HFFc6 (cell line): ENCODE measurements around the gene FRRS1L. TPM values are rescaled to one million over a fixed set of nuclear protein-coding genes. Genes with fewer than 3 reads are reported as not detected.

ENCODE experiments used
- DNase-seq: peaks from one replicate; pipeline ENCODE4 v3.0.0-alpha.2; 2018
- H3K27ac Mint-ChIP-seq: 2 replicates; pipeline ENCODE4 v1.8.0; 2020; ENCODE audit warnings: mild to moderate bottlenecking, mixed read lengths
- H3K27me3 Mint-ChIP-seq: 2 replicates; pipeline ENCODE4 v1.8.0; 2021; ENCODE audit warnings: mild to moderate bottlenecking, moderate library complexity, mixed read lengths; ENCODE audit not compliant: insufficient read depth
- H3K36me3 Mint-ChIP-seq: 2 replicates; pipeline ENCODE4 v1.8.0; 2021; ENCODE audit warnings: low read depth, mixed read lengths
- H3K4me1 Mint-ChIP-seq: 2 replicates; pipeline ENCODE4 v1.8.0; 2020; ENCODE audit warnings: low read depth, mixed read lengths
- H3K4me3 Mint-ChIP-seq: 2 replicates; pipeline ENCODE4 v1.8.0; 2020; ENCODE audit warnings: mild to moderate bottlenecking, moderate library complexity, mixed read lengths
- H3K9me3 Mint-ChIP-seq: 2 replicates; pipeline ENCODE4 v1.8.0; 2020; ENCODE audit warnings: mild to moderate bottlenecking, mixed read lengths
- CTCF ChIP-seq: fragments of 200-600 bp; sonication (generic); IDR thresholded peaks from 2 replicates; pipeline ENCODE4 v1.5.0; 2021; ENCODE audit warnings: antibody characterized with exemption, mild to moderate bottlenecking
- total RNA-seq, 6 experiments: library from RNA; stranded (reverse); fragmentation: NEBNext Ultra II Directional; extraction: Animal tissue kit (Norgen Biotek cat#: 25700); gene quantifications; 2 replicates in 1 of 6; 3 replicates in 5 of 6; pipeline ENCODE4 v1.2.3, GENCODE V29; 2021

Gene FRRS1L
- total RNA-seq, 6 experiments from 2014 or later = not detected

GRCh38 chr9:109087795-109088194 lies 79.3 kb downstream of the FRRS1L start:
- no peak for DNase-seq
- Mint-ChIP-seq H3K27me3 (no peaks in the 10 kb centered on the region), H3K4me3 (no peak overlapping the region), H3K9me3 (no peaks in the 10 kb centered on the region), H3K27ac (peak overlapping the region; percentile 48), H3K4me1 (peaks cover 46% of the 10 kb centered on the region), H3K36me3 (peaks cover 55% of the 10 kb centered on the region)
- TF ChIP-seq CTCF = no peak

GRCh38 chr9:109086221-109086620 lies 80.8 kb downstream of the FRRS1L start:
- no peaks in the 10 kb centered on the region for H3K27me3 Mint-ChIP-seq
- peaks cover 40% of the 10 kb centered on the region for H3K4me1 Mint-ChIP-seq
- H3K9me3 Mint-ChIP-seq = no peaks in the 10 kb centered on the region
- no peak for DNase-seq
- H3K27ac Mint-ChIP-seq = peak overlapping the region; percentile 1; the same call in 1 of the 2 replicates
- no peak overlapping the region for H3K4me3 Mint-ChIP-seq
- TF ChIP-seq CTCF = peak; percentile 14; the same call in 1 of the 2 replicates
- peaks cover 43% of the 10 kb centered on the region for H3K36me3 Mint-ChIP-seq

- H3K27me3 Mint-ChIP-seq = no peaks in the 10 kb centered on the region
- no peak for TF ChIP-seq CTCF
- no peaks in the 10 kb centered on the region for H3K9me3 Mint-ChIP-seq
- no peak overlapping the region for H3K27ac Mint-ChIP-seq
- no peak overlapping the region for H3K4me3 Mint-ChIP-seq
- no peak for DNase-seq
- peaks cover 40% of the 10 kb centered on the region for H3K4me1 Mint-ChIP-seq
- peaks cover 39% of the 10 kb centered on the region for H3K36me3 Mint-ChIP-seq
Measured at GRCh38 chr9:109085510-109085909, 81.5 kb downstream of the FRRS1L start.

- peaks cover 38% of the 10 kb centered on the region for H3K4me1 Mint-ChIP-seq
- TF ChIP-seq CTCF = no peak
- no peak overlapping the region for H3K4me3 Mint-ChIP-seq
- no peak overlapping the region for H3K27ac Mint-ChIP-seq
- H3K27me3 Mint-ChIP-seq = no peaks in the 10 kb centered on the region
- no peaks in the 10 kb centered on the region for H3K9me3 Mint-ChIP-seq
- H3K36me3 Mint-ChIP-seq = peaks cover 37% of the 10 kb centered on the region
- no peak for DNase-seq
Measured at GRCh38 chr9:109083813-109084405, 83.1 kb downstream of the FRRS1L start.

- peaks cover 30% of the 10 kb centered on the region for H3K4me1 Mint-ChIP-seq
- H3K9me3 Mint-ChIP-seq = no peaks in the 10 kb centered on the region
- H3K27ac Mint-ChIP-seq = 0 out of 2 replicates have a peak overlapping the region, but pooled peaks have one; percentile 33
- DNase-seq = no peak
- no peak overlapping the region for H3K4me3 Mint-ChIP-seq
- H3K36me3 Mint-ChIP-seq = peaks cover 37% of the 10 kb centered on the region
- TF ChIP-seq CTCF = no peak
- no peaks in the 10 kb centered on the region for H3K27me3 Mint-ChIP-seq
Measured at GRCh38 chr9:109083141-109083540, 83.9 kb downstream of the FRRS1L start.
